GM12878 (cell line): Measurements from ENCODE around the gene ADGRV1. TPM values are rescaled to one million over a fixed set of nuclear protein-coding genes. Genes with fewer than 3 reads are reported as not detected.

Experiments used
- ATAC-seq: fragments of 200-7000 bp; cut with Tn5 transposase; 3 replicates; pipeline ENCODE4 v1.9.1; 2020; ENCODE audit warnings: mild to moderate bottlenecking, moderate library complexity
- BruUV-seq: library from RNA; stranded (reverse); fragments of 400-500 nt; replicated peaks from 2 replicates; lab custom pipeline; 2021; lab: Mats Ljungman, UMichigan
- CTCF ChIA-PET: fragments of 300-600 bp; sonication (Branson Sonifier 250); formaldehyde crosslinking; extraction: SDS; loops from one replicate; lab custom pipeline; 2021; ENCODE audit warnings: inconsistent platforms; lab: Yijun Ruan, JAX
- POLR2A ChIA-PET: fragments of 350-600 bp; formaldehyde crosslinking; extraction: SDS; loops from one replicate; lab custom pipeline; 2021; ENCODE audit warnings: inconsistent platforms; lab: Charles Lee
- RAD21 ChIA-PET: fragments of 300-600 bp; sonication (Branson Sonifier 250); formaldehyde crosslinking; loops from one replicate; lab custom pipeline; 2023; ENCODE audit warnings: antibody characterized with exemption; ENCODE audit not compliant: unreplicated experiment; lab: Charles Lee
- SMC1A ChIA-PET: fragments of 300-600 bp; sonication (Branson Sonifier 250); formaldehyde crosslinking; loops from one replicate; lab custom pipeline; 2023; ENCODE audit not compliant: unreplicated experiment, uncharacterized antibody; lab: Charles Lee
- DNase-seq: peaks from one replicate; pipeline ENCODE4 v3.0.0-alpha.2; 2011; ENCODE audit warnings: low read depth, low spot score
- FAIRE-seq: peaks from 3 replicates; lab custom pipeline; 2011; peaks lifted over from hg19 to GRCh38; lab: Jason Lieb, UNC
- H2AFZ ChIP-seq: 2 replicates; pipeline ENCODE4 v1.6.0; 2011; ENCODE audit warnings: low read depth, low read length, control low read depth; ENCODE audit not compliant: control insufficient read depth
- H3K27ac ChIP-seq: 2 replicates; pipeline ENCODE4 v1.5.1; 2011; ENCODE audit warnings: control low read depth; ENCODE audit not compliant: control insufficient read depth, insufficient read depth
- H3K27me3 ChIP-seq, 2 experiments: replicated peaks in 1 of 2; 2 replicates each; pipeline versions ENCODE4 v1.6.0 to v1.6.1; 2011; ENCODE audit warnings: low read length in 1 of 2; ENCODE audit not compliant: control insufficient read depth in 2 of 2, insufficient read depth in 2 of 2
- H3K36me3 ChIP-seq, 2 experiments: 2 replicates each; pipeline ENCODE4 v1.5.1; 2011; ENCODE audit warnings: low read length in 1 of 2; ENCODE audit not compliant: control insufficient read depth in 2 of 2, insufficient read depth in 2 of 2
- H3K4me1 ChIP-seq: 2 replicates; pipeline ENCODE4 v1.6.1; 2011; ENCODE audit warnings: mild to moderate bottlenecking, low read length, moderate library complexity, mixed read lengths; ENCODE audit not compliant: control insufficient read depth, insufficient read depth
- H3K4me2 ChIP-seq: 2 replicates; pipeline ENCODE4 v1.6.0; 2011; ENCODE audit warnings: control low read depth; ENCODE audit not compliant: control insufficient read depth, insufficient read depth
- H3K4me3 ChIP-seq: fragments of 200-600 bp; sonication (generic); 2 replicates; pipeline ENCODE4 v1.5.1; 2016
- H3K79me2 ChIP-seq: 2 replicates; pipeline ENCODE4 v1.6.0; 2011; ENCODE audit warnings: low read length; ENCODE audit not compliant: control insufficient read depth, insufficient read depth
- H3K9ac ChIP-seq: 2 replicates; pipeline ENCODE4 v1.8.0; 2011; ENCODE audit warnings: low read length, control low read depth, mixed read lengths; ENCODE audit not compliant: control insufficient read depth, insufficient read depth
- H3K9me3 ChIP-seq: replicated peaks from 3 replicates; pipeline ENCODE4 v1.5.1; 2011; ENCODE audit warnings: mild to moderate bottlenecking, low read length; ENCODE audit not compliant: control insufficient read depth, insufficient read depth
- H4K20me1 ChIP-seq: 2 replicates; pipeline ENCODE4 v1.6.0; 2011; ENCODE audit not compliant: control insufficient read depth, insufficient read depth
- BACH1 ChIP-seq: fragments of 450-650 bp; IDR thresholded peaks from 2 replicates; pipeline ENCODE4 v1.6.1; 2017; ENCODE audit warnings: mild to moderate bottlenecking, borderline replicate concordance
- BCL11A ChIP-seq: IDR thresholded peaks from 2 replicates; pipeline ENCODE4 v1.6.1; 2011; ENCODE audit warnings: low read depth, low read length
- CBX3 ChIP-seq: fragments of 200-600 bp; sonication (generic); IDR thresholded peaks from 2 replicates; pipeline ENCODE4 v1.6.1; 2016; ENCODE audit warnings: low read depth, borderline replicate concordance
- CHD2 ChIP-seq: IDR thresholded peaks from 2 replicates; pipeline ENCODE4 v1.6.1; 2011; ENCODE audit warnings: low read depth, low read length, improper control_type of control experiment, borderline replicate concordance
- EED ChIP-seq: sonication (generic); IDR thresholded peaks from 2 replicates; pipeline ENCODE4 v1.6.1; 2016; ENCODE audit warnings: antibody characterized with exemption, low read depth
- ESRRA ChIP-seq: IDR thresholded peaks from 2 replicates; pipeline ENCODE4 v1.6.1; 2012; ENCODE audit warnings: mild to moderate bottlenecking, low read length, improper control_type of control experiment
- ETV6 ChIP-seq, 2 experiments: fragments of 450-650 bp in 1 of 2; IDR thresholded peaks in 1 of 2; conservative IDR thresholded peaks in 1 of 2; 2 replicates each; pipeline ENCODE4 v1.6.1; 2014; ENCODE audit warnings: antibody characterized with exemption in 1 of 2, borderline replicate concordance in 1 of 2, low read depth in 1 of 2, mild to moderate bottlenecking in 1 of 2, moderate library complexity in 1 of 2
- FOS ChIP-seq: IDR thresholded peaks from 3 replicates; pipeline ENCODE4 v1.6.1; 2011; ENCODE audit warnings: borderline replicate concordance; ENCODE audit not compliant: insufficient read length; ENCODE audit errors: extremely low read depth
- HDAC2 ChIP-seq: fragments of 200-600 bp; sonication (generic); IDR thresholded peaks from 2 replicates; pipeline ENCODE4 v1.6.1; 2017
- HDGF ChIP-seq: fragments of 450-650 bp; IDR thresholded peaks from 2 replicates; pipeline ENCODE4 v1.6.1; 2016; ENCODE audit warnings: antibody characterized with exemption
- IKZF1 ChIP-seq: fragments of 450-650 bp; conservative IDR thresholded peaks from 2 replicates; pipeline ENCODE4 v1.6.1; 2017; ENCODE audit warnings: antibody characterized with exemption, mild to moderate bottlenecking
- PAX8 ChIP-seq: fragments of 450-650 bp; IDR thresholded peaks from 2 replicates; pipeline ENCODE4 v1.6.1; 2017; ENCODE audit warnings: mild to moderate bottlenecking, moderate library complexity
- POU2F2 ChIP-seq: IDR thresholded peaks from 3 replicates; pipeline ENCODE4 v1.6.1; 2011; ENCODE audit warnings: low read depth, mild to moderate bottlenecking, low read length, borderline replicate concordance
- RB1 ChIP-seq: fragments of 450-650 bp; formaldehyde crosslinking; IDR thresholded peaks from 2 replicates; pipeline ENCODE4 v1.6.1; 2017; ENCODE audit warnings: mild to moderate bottlenecking, borderline replicate concordance
- SIN3A ChIP-seq: IDR thresholded peaks from 2 replicates; pipeline ENCODE4 v1.6.1; 2012; ENCODE audit warnings: low read depth, low read length, improper control_type of control experiment
- SMAD5 ChIP-seq: IDR thresholded peaks from 2 replicates; pipeline ENCODE4 v1.6.1; 2016; ENCODE audit warnings: antibody characterized with exemption, low read depth
- TCF7 ChIP-seq: IDR thresholded peaks from 2 replicates; pipeline ENCODE4 v1.6.1; 2014; ENCODE audit warnings: antibody characterized with exemption, borderline replicate concordance
- ZNF622 ChIP-seq: fragments of 450-650 bp; IDR thresholded peaks from 2 replicates; pipeline ENCODE4 v1.6.1; 2017; ENCODE audit warnings: mild to moderate bottlenecking, inconsistent platforms
- WGBS: methylation state at CpG from one replicate; pipeline ENCODE4 v1.1.6; 2016; ENCODE audit warnings: low lambda C conversion rate; ENCODE audit not compliant: insufficient replicate concordance, insufficient coverage; ENCODE audit errors: missing lambda C conversion rate; 5-methylcytosine and 5-hydroxymethylcytosine counted together
- in situ Hi-C: fragments of 300-500 bp; cut with MboI; formaldehyde crosslinking; loops from 9 replicates; pipeline ENCODE4 v1.14.3; 2018; ENCODE audit warnings: mixed read lengths
- intact Hi-C: fragments of 100-400 bp; cut with micrococcal nuclease; formaldehyde crosslinking; loops from one replicate; pipeline ENCODE4 v1.14.2; 2022; ENCODE audit not compliant: unreplicated experiment
- polyA plus RNA-seq, 11 experiments: library from polyadenylated mRNA; depleted of rRNA in 4 of 11; unstranded in 6 of 11; stranded (reverse) in 5 of 11; fragments of >200 nt; fragmentation: Nextera tagmentation in 4 of 11; fragmentation: Illumina TruSeq in 1 of 11; extraction: Ambion mirVana in 4 of 11; extraction: Trizol in 1 of 11; gene quantifications; 1 replicate in 1 of 11; 2 replicates in 10 of 11; pipeline versions ENCODE4 v1.2.1 to v1.2.3, GENCODE V29; 2011 to 2016; ENCODE audit warnings: inconsistent platforms in 2 of 11, missing spikeins in 2 of 11, low read depth in 1 of 11
- total RNA-seq, 4 experiments: library from RNA; depleted of rRNA in 3 of 4; stranded (reverse); fragments of >200 nt in 3 of 4; fragmentation: Illumina TruSeq in 1 of 4; extraction: Trizol in 1 of 4; gene quantifications; 2 replicates each; pipeline versions ENCODE4 v1.2.1 to v1.2.3, GENCODE V29; 2013 to 2021
- TF ChIP-seq, protein P1 (sequence below): IDR thresholded peaks from 2 replicates; pipeline ENCODE4 v1.6.1; 2011; ENCODE audit warnings: mild to moderate bottlenecking, low read depth, low read length, moderate library complexity; ENCODE audit not compliant: insufficient replicate concordance

ADGRV1 gene
- total and polyA plus RNA-seq, 10 of the 15 experiments (the other 5 are each of a cell fraction or from before 2014, with no cell fraction given), result 0.04 to 8.1 (median 0.16) TPM; not detected in 1

DNA sequence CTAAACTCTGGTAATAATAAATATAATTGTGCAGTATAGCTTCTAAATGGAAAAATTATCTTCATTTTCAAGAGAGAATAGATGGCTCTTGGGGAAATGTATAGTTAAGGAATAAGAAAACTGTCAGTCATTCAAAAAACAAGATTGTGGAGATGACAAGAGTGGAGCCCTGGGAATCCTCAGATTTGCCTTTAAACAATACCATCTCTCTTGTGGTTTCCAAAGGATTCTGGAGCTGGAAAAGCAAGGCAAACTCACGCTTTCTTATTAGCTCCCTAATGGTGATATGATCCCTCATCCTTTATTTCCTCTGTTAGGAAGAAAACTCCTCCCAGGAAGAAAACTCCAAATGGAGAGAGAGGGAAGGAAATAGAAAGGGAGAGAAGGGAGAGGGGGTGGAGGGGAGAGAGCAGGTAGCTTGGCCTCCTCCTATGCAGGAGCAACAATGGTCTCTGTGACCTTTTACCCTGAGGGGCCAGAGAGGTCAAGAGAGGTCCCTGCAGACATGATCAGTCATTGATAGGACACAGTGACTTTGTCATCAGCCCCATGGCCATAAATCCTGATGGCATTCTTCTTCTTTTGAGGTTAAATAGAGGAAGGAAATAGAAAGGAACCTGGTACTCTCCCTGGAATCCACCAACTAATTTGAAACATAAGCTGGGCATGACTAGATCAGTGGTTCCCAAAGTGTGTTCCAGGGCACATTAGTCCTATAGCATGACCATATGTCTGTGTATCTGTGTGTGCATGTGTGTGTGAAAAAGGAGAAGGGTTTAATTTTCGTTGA lies 512.4 kb downstream of the ADGRV1 start:
- Histone ChIP-seq H3K9me3 (no peaks in the 10 kb centered on the region), H3K4me1 (no peaks in the 10 kb centered on the region), H3K27me3 (no peaks in the 10 kb centered on the region), H3K27ac (no peak overlapping the region), H3K36me3 (no peaks in the 10 kb centered on the region), H3K9ac (no peak overlapping the region), H3K79me2 (no peaks in the 10 kb centered on the region), H4K20me1 (no peaks in the 10 kb centered on the region), H3K4me2 (no peak overlapping the region), H3K4me3 (no peak overlapping the region), H2AFZ (no peak overlapping the region)
- SMC1A ChIA-PET, result interaction anchor here (1.1 to 1.4 kb wide), 3 partner anchors 12 to 314 kb away, joined by 3 to 4 read pairs (median 4); no protein-coding TSS in a partner anchor
- FAIRE-seq (no peak), DNase-seq (no peak), ATAC-seq (no peak)
- TF ChIP-seq PAX8 (no peak), TCF7 (no peak), HDGF (no peak), RB1 (no peak), CBX3 (no peak), ETV6 (conservative IDR thresholded peaks at IDR 0.05 in 1 of 2, IDR thresholded peaks at IDR 0.05 in 1 of 2; ENCODE audit: borderline replicate concordance in 1 of 2, low read depth in 1 of 2) (no peak), BACH1 (no peak), ESRRA (no peak), IKZF1 (no peak), HDAC2 (no peak), SIN3A (no peak), SMAD5 (no peak), FOS (no peak), ZNF622 (no peak), CHD2 (no peak), POU2F2 (no peak), EED (no peak), BCL11A (no peak)
- TF ChIP-seq, protein P1, sequence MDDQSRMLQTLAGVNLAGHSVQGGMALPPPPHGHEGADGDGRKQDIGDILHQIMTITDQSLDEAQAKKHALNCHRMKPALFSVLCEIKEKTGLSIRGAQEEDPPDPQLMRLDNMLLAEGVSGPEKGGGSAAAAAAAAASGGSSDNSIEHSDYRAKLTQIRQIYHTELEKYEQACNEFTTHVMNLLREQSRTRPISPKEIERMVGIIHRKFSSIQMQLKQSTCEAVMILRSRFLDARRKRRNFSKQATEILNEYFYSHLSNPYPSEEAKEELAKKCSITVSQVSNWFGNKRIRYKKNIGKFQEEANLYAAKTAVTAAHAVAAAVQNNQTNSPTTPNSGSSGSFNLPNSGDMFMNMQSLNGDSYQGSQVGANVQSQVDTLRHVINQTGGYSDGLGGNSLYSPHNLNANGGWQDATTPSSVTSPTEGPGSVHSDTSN, result no peak
- POLR2A ChIA-PET, result no interaction called here
- no TSS peak for BruUV-seq
- intact Hi-C loops (no loop called here), in situ Hi-C loops (no loop called here)
- WGBS, result 19% methylated on average over 2 of the region's 2 CpGs
- CTCF ChIA-PET, result interaction anchor here (1.1 to 1.7 kb wide), 2 partner anchors 48 to 139 kb away, joined by 3 to 6 read pairs; no protein-coding TSS in a partner anchor
- RAD21 ChIA-PET, result interaction anchor here (0.7 kb wide), 1 partner anchor 8 kb away, joined by 3 read pairs; no protein-coding TSS in a partner anchor
